Heart left ventricle (tissue), 13 donors: ENCODE measurements around the gene VWA5B1.

Experiments used
- POLR2A ChIP-seq, 2 donors: fragments of 450-650 bp; IDR thresholded peaks; one replicate each; pipeline ENCODE4 v1.6.1; 2017; ENCODE audit warnings: antibody characterized with exemption in 2 of 2, mild to moderate bottlenecking in 2 of 2, moderate library complexity in 2 of 2
- TF ChIP-seq, protein P1 (sequence below), 12 donors: fragments of 200-600 bp; sonication (generic) in 4 of 12; IDR thresholded peaks; one replicate each; pipeline versions ENCODE4 v1.5.0 to v1.8.0; 2018 to 2022; ENCODE audit warnings: antibody characterized with exemption in 12 of 12, mild to moderate bottlenecking in 5 of 12
- donor health status: ischemic (EF 13 %, LVEDD 7.1; RV severe dilation, severe dysfunction).
- donor health status: DM: no; HTN: yes; CAD: no.
- donor health status: DM: no; HTN: no; CAD: no.
- donor health status: ischemic (EF 25% LVEDD 6.9; RV normal size, moderate dysfunction).
- donor health status: ischemic (EF 25% LVEDD 5.7; RV mildly dilated, moderate dysfunction).
- donor health status: ischemic (EF 35%, LVEDD 5.7; RV mildly dilated, moderate dysfunction).
- donor health status: nonischemic (EF 11% LVEDD 7.7; RV severe dilation, severe dysfunction).
- donor health status: DM: yes; HTN: yes; CAD: no.
- donor health status: PGD.
- donor health status: ischemic (EF 29% LVEDD 5.4; RV normal size, mild dysfunction).
- donor health status: nonischemic (EF 23%, LVEDD 6.1; RV moderate dilation, normal function).

DNA sequence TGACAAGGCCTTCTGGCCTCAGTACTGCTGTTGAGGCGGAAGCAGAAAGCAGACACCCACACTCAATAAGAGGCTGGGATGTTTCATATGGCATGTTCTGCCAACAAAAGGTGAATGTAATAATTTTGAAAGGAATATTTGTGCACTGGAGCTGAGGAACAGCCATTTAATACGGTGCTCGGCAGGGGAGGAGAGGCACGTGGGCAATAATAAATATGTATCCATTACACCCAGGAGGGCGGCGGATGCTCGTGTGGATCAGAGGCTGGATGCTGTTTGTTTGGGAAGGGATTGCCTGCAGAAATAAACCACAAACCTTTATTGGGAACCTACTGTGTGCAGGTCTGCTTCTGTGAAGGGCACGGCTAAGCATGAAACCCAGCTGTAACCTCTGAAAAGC lies 92.0 kb downstream of the VWA5B1 start:
- TF ChIP-seq, protein P1, sequence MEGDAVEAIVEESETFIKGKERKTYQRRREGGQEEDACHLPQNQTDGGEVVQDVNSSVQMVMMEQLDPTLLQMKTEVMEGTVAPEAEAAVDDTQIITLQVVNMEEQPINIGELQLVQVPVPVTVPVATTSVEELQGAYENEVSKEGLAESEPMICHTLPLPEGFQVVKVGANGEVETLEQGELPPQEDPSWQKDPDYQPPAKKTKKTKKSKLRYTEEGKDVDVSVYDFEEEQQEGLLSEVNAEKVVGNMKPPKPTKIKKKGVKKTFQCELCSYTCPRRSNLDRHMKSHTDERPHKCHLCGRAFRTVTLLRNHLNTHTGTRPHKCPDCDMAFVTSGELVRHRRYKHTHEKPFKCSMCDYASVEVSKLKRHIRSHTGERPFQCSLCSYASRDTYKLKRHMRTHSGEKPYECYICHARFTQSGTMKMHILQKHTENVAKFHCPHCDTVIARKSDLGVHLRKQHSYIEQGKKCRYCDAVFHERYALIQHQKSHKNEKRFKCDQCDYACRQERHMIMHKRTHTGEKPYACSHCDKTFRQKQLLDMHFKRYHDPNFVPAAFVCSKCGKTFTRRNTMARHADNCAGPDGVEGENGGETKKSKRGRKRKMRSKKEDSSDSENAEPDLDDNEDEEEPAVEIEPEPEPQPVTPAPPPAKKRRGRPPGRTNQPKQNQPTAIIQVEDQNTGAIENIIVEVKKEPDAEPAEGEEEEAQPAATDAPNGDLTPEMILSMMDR (IDR thresholded peaks at IDR 0.05), result no peak
- no peak for TF ChIP-seq POLR2A (IDR thresholded peaks at IDR 0.05)
